ENCODE measurements around the gene ZNHIT6. TPM values are rescaled to one million over a fixed set of nuclear protein-coding genes. Genes with fewer than 3 reads are reported as not detected.

Gene ZNHIT6
- total and polyA plus RNA-seq, 2 of the 8 experiments (the other 6 are each of a cell fraction or from before 2014, with no cell fraction given): 5.9 to 17.2 TPM

DNA sequence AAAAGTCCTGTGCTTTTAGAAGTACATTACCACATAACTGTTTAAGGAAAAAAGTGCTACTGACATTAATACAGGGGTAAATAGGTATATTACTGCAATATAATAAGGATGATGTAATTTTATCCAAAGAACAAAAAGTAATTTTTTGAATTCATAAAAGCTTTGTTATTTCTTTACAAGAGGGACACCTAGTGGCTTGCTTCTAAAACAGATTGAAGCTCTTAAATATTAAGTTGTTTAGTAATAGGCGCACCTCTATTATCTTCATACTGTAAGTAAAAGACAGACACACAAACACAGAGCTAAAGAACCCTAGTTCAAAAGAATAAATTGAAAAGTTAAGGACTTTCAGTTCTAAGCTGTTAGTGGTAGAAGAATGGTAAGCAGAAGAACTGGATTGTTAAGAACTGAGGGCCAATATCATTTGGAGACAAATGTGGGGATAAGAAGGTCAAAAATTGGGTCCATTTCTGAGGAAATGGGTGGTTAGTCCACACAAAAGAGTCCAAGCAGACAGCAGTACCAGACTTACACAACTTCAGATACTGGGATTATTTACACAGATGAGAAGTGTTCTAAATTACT, 15.4 kb downstream of the ZNHIT6 start (continued):
- TF ChIP-seq, protein P1, sequence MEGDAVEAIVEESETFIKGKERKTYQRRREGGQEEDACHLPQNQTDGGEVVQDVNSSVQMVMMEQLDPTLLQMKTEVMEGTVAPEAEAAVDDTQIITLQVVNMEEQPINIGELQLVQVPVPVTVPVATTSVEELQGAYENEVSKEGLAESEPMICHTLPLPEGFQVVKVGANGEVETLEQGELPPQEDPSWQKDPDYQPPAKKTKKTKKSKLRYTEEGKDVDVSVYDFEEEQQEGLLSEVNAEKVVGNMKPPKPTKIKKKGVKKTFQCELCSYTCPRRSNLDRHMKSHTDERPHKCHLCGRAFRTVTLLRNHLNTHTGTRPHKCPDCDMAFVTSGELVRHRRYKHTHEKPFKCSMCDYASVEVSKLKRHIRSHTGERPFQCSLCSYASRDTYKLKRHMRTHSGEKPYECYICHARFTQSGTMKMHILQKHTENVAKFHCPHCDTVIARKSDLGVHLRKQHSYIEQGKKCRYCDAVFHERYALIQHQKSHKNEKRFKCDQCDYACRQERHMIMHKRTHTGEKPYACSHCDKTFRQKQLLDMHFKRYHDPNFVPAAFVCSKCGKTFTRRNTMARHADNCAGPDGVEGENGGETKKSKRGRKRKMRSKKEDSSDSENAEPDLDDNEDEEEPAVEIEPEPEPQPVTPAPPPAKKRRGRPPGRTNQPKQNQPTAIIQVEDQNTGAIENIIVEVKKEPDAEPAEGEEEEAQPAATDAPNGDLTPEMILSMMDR (IDR thresholded peaks at IDR 0.05; ENCODE audit: control extremely low read depth in 1 of 3, insufficient read depth in 1 of 3, low read depth in 1 of 3, low read length in 3 of 3): peak in 2 of 3 experiments; percentile 6 to 22; a peak in 2 of 4 replicates
- no peak for TF ChIP-seq CHD1 (IDR thresholded peaks at IDR 0.05; ENCODE audit: low read depth, low read length)
